Stimulated activated CD4-positive, alpha-beta T cell treated with anti-CD3 and anti-CD28 coated beads, Interleukin-1b, Interleukin-23, amount 100 ng/mL, for 4 hours (primary cell): ENCODE results near the gene TXNRD2.
"Not testable (repeated sequence)": the region's sequence is repeated elsewhere in the genome, so short reads cannot be mapped to it uniquely, and the experiment has no call there.

Source experiments
- DNase-seq, 2 donors: peaks; one replicate each; pipeline ENCODE4 v3.0.0-alpha.2; 2020; ENCODE audit warnings: low read depth in 2 of 2

Gene TXNRD2

GRCh38 chr22:19844377-19845053, 97.1 kb downstream of the TXNRD2 start:
- no peak for DNase-seq

- no peak for DNase-seq
Measured at GRCh38 chr22:19843857-19844376, 97.7 kb downstream of the TXNRD2 start.

DNA sequence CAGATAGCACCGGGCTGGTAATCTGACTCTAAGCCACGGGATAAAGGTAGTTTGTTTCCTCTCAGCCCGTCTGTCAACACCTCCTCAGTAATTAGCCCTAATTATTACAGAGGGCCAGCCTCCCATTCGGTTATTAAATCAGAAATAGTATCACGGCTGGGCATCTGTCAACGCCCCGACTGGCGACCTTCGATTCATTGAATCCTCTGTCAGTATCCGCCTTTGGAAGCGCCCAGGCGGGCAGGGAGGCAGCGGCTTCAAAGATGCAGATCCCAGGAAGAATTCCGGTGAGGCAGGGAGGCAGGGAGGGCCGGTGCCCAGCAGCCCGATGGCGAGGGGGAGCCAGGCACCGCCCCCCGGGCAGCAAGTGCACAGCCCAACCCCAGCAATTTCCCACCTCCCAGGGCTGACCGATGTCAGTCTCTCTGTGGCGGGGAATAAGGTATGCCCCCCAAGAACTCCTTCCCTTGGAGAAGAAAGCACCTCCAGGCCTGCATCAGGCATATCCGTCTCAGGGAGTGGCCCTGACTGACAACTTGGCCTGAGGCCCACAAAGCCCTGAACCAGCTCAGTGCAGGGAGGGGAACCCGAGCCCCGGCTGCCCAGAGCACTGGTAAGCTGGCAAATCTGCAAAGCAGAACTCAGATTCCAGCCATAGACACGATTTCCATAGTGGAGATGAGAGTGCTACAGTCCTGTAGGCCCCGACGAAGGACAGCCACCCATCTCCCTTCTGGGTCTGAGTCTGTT, 98.3 kb downstream of the TXNRD2 start:
- no peak for DNase-seq

DNA sequence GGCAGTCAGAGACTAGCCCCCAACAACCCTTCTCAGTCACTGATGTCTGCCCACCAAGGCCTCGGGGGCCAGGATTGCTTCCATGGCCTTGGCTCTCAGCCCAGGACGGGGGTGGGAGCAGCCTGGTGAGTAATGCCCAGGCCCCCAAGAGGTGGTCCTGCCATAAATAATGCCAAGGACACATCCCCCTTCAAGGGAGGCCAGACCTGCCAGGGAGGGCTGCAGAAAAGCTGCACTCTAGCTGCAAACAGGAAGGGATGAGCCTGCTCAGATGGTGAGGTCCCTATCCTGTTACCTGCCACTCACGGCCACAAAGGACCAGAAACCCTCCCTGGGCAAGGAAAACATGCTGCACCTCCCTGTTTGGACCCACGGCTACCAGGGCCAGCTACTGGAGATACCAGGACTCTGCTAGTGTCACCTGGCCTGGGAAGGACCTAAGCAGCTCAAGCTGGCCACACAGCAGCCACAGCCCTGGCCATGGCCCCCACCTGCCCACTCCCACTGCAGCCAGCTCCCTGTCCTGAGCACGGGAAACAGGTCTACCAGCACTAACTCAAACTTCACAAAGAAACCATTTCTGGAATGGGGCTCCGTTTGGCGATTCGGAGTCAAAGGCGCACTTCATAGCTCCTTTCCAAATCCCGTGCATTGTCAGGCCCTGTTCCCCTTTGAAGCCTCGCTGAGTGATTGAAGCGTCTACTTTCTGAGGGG, 99.1 kb downstream of the TXNRD2 start:
- DNase-seq: no peak

DNA sequence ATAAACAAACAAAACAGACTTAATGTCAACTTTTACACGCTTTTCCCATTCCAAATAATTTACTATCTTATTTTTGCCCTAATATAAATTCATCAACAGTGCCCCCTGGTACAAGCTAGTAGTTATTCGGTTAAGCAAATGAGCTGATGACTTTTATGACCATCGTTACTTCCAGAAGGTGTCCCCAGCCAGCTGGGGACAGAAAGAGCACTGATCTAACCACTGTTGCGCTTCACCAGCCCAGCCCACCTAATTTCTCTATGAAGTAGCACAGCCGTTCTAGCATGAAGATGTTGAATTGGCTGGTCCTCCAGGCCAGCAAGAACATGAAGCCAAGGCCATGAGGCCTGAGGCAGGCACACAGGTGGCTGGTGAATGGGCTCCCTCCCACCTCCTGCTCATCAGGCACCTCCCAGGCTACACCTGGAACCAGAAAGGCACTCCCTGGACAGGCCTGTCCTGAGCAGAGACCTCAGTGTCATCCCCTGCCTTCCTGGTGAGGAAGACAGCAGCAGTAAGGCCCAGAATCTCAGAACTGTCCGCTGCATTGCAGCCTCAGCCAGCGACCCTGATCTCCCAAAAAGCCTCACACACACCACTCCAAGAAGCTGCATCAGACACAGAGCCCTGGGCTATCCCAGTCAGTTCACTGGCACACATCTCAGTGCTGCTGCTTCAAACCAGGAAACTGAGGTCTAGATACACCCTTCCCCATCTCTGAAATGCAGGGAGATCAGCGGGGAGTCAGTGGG, 99.8 kb downstream of the TXNRD2 start:
- DNase-seq: no peak

GRCh38 chr22:19840955-19841640, 100.5 kb downstream of the TXNRD2 start:
- DNase-seq: no peak

GRCh38 chr22:19840059-19840458, 101.6 kb downstream of the TXNRD2 start:
- no peak for DNase-seq

GRCh38 chr22:19837915-19838314, 103.7 kb downstream of the TXNRD2 start:
- no peak for DNase-seq

- no peak for DNase-seq
Measured at GRCh38 chr22:19836512-19836911, 105.1 kb downstream of the TXNRD2 start.

GRCh38 chr22:19834599-19834998, 107.0 kb downstream of the TXNRD2 start:
- no peak for DNase-seq

- DNase-seq: not testable (repeated sequence)
Measured at GRCh38 chr22:19833327-19833726, 108.3 kb downstream of the TXNRD2 start.

- no peak for DNase-seq
Measured at GRCh38 chr22:19832476-19833108, 109.0 kb downstream of the TXNRD2 start.

GRCh38 chr22:19831979-19832378, 109.6 kb downstream of the TXNRD2 start:
- DNase-seq: not testable (repeated sequence)

GRCh38 chr22:19831016-19831415, 110.6 kb downstream of the TXNRD2 start:
- DNase-seq: no peak

GRCh38 chr22:19828035-19828401, 113.6 kb downstream of the TXNRD2 start:
- DNase-seq: no peak

DNA sequence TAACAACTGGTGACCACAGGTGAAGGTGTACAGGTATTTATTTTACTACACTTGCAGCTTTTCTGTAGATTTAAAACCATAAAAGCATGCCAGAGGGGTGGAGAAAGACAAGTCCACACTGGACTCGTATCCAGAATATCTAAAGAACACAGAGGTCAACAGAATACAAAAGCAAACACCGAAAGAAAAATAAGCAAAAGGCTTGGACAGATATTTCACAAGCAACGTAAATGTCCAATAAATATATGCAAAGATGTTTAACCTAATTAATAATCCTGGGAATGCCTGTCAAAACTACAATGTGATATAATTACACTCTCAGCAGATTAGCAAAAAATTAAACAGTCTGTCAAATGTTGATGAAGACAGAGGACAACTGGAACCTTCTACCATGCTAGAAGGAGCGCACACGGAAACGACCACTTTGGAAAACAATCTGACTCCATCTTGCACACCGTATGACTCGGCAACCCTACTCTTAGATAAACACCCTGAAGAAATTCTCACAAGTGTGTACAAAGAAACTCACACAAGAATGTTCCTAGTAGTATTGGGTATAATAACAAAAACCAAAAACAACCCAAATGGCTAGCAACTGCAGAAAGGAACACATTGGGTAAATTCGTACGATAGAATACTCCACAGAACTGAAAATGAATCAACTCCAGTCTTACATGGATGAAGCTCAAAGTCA, 114.1 kb downstream of the TXNRD2 start:
- no peak for DNase-seq

DNA sequence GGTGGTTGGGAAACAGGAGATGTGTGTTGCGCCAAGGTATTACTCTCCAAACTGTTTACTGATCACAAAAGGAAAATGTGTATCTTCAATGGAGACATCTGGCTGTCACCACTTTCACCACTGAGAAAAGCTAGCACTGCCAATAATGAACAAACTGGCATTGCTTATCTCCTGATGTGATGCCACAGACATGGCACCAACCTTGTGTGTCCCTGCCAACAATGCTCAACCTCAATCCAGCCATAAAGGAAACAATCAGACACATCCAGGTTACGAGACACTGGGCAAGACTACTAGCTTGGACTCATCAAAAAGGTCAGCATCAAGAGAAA, 115.0 kb downstream of the TXNRD2 start:
- DNase-seq: no peak

DNA sequence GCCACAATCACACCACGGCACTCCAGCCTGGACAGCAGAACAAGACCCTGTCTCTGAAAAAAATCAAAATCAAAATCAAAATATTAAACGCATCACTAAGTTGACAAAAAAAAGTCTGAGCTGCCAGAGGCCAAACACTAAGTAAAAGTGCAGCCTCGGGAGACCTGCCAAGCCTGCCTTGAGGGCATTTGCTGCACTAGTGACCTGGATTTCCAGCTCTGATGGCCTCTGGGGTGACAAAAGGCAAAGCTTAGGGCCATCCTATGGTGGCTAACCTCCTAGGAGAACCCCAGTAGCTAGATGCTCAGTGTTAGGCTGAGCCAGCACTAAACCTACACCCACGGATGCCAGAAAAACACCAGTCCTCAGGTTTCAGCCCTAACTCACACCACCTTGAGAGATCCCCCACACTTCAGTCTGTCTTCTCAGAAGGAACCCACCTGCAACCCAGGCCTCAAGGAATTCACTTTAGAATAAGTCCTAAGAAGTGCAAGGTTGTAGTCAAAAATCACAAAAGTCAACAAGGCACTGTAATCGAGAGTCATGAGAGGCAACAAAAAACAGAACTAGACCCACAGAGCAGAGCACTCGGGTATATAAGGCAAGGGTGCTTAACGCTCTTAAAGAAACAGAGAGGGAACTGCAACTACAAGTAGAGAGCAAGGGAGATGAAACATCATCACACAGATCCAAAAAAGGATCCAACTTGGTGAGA, 115.6 kb downstream of the TXNRD2 start:
- no peak for DNase-seq
